Endothelial cell of umbilical vein (primary cell): Measurements from ENCODE around the gene PAQR8.

Experiments
- EZH2 ChIP-seq: IDR thresholded peaks from 2 replicates; pipeline ENCODE4 v1.6.1; 2012; ENCODE audit warnings: borderline replicate concordance, low read depth, mild to moderate bottlenecking, moderate library complexity, low read length, inconsistent platforms; ENCODE audit not compliant: severe bottlenecking
- FOS ChIP-seq: IDR thresholded peaks from 2 replicates; pipeline ENCODE4 v1.6.1; 2011; ENCODE audit warnings: mild to moderate bottlenecking, low read length, moderate library complexity, borderline replicate concordance; ENCODE audit not compliant: insufficient read depth
- GATA2 ChIP-seq: IDR thresholded peaks from 2 replicates; pipeline ENCODE4 v1.7.0; 2011; ENCODE audit warnings: low read depth, mild to moderate bottlenecking, moderate library complexity, mixed read lengths, low read length; ENCODE audit not compliant: insufficient read length, insufficient read depth
- JUN ChIP-seq: IDR thresholded peaks from 2 replicates; pipeline ENCODE4 v1.6.1; 2011; ENCODE audit warnings: borderline replicate concordance, low read depth; ENCODE audit not compliant: insufficient read length, insufficient read depth
- MAX ChIP-seq: IDR thresholded peaks from 2 replicates; pipeline ENCODE4 v1.6.1; 2011; ENCODE audit not compliant: insufficient read depth, insufficient read length
- MYC ChIP-seq: IDR thresholded peaks from one replicate; pipeline ENCODE4 v1.6.1; 2011; ENCODE audit warnings: mild to moderate bottlenecking, low read depth, low read length
- POLR2A ChIP-seq: IDR thresholded peaks from 2 replicates; pipeline ENCODE4 v1.6.1; 2012; ENCODE audit warnings: low read depth, mild to moderate bottlenecking, control low read depth, low read length
- POLR2AphosphoS5 ChIP-seq: IDR thresholded peaks from 2 replicates; pipeline ENCODE4 v1.6.1; 2012; ENCODE audit warnings: low read depth, mild to moderate bottlenecking, control low read depth, low read length, moderate library complexity; ENCODE audit not compliant: insufficient read depth
- TF ChIP-seq, protein P1 (sequence below), 2 donors: IDR thresholded peaks; 1 replicate in 1 of 2; 2 replicates in 1 of 2; pipeline ENCODE4 v1.5.1; 2011; ENCODE audit warnings: low read length in 2 of 2, mild to moderate bottlenecking in 2 of 2, moderate library complexity in 2 of 2, control low read depth in 1 of 2, inconsistent platforms in 1 of 2, low read depth in 1 of 2; ENCODE audit not compliant: insufficient read depth in 1 of 2; ENCODE audit errors: extremely low read depth in 1 of 2

DNA sequence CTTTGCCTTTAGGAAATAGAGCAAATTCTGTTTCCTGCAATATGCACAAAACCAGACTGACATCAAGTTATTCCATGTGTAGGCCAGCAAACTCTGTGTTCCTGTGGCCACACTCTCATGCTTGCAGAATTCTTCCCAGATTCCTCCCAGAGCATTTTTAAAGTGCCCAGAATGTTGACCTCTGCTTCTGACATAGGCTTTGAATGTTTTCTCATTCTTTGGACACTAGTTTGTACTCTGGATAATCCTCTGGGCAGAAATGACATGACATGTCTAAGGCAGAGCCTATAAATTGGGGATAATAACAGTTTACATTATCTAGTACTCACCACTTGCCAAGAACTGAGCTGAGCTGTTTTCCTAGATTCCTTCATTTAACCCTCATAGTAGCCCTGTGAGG is 49.0 kb downstream of the PAQR8 start:
- no peak for TF ChIP-seq MYC
- no peak for TF ChIP-seq POLR2A
- TF ChIP-seq POLR2AphosphoS5: no peak
- TF ChIP-seq, protein P1, sequence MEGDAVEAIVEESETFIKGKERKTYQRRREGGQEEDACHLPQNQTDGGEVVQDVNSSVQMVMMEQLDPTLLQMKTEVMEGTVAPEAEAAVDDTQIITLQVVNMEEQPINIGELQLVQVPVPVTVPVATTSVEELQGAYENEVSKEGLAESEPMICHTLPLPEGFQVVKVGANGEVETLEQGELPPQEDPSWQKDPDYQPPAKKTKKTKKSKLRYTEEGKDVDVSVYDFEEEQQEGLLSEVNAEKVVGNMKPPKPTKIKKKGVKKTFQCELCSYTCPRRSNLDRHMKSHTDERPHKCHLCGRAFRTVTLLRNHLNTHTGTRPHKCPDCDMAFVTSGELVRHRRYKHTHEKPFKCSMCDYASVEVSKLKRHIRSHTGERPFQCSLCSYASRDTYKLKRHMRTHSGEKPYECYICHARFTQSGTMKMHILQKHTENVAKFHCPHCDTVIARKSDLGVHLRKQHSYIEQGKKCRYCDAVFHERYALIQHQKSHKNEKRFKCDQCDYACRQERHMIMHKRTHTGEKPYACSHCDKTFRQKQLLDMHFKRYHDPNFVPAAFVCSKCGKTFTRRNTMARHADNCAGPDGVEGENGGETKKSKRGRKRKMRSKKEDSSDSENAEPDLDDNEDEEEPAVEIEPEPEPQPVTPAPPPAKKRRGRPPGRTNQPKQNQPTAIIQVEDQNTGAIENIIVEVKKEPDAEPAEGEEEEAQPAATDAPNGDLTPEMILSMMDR (IDR thresholded peaks at IDR 0.05; ENCODE audit: extremely low read depth in 1 of 2, insufficient read depth in 1 of 2, low read depth in 1 of 2, low read length in 2 of 2): no peak
- TF ChIP-seq MAX: no peak
- no peak for TF ChIP-seq EZH2
- no peak for TF ChIP-seq GATA2
- no peak for TF ChIP-seq FOS
- no peak for TF ChIP-seq JUN
